H9 (cell line): ENCODE data around the gene LPP. TPM values are rescaled to one million over a fixed set of nuclear protein-coding genes. Genes with fewer than 3 reads are reported as not detected.

Experiments
- DNase-seq: peaks from one replicate; pipeline ENCODE4 v3.0.0-alpha.2; 2017
- H2AFZ ChIP-seq: one replicate; pipeline ENCODE4 v1.6.1; 2013; ENCODE audit warnings: mild to moderate bottlenecking, low read length, control low read depth, moderate library complexity
- H2AK5ac ChIP-seq: 2 replicates; pipeline ENCODE4 v1.6.1; 2013; ENCODE audit warnings: low read length, control low read depth, mixed read lengths; ENCODE audit not compliant: insufficient read length
- H2BK120ac ChIP-seq: one replicate; pipeline ENCODE4 v1.6.1; 2013; ENCODE audit warnings: low read depth, mild to moderate bottlenecking, low read length, control low read depth, inconsistent platforms; ENCODE audit not compliant: poor library complexity, severe bottlenecking
- H2BK12ac ChIP-seq: 2 replicates; pipeline ENCODE4 v1.6.1; 2013; ENCODE audit warnings: low read length, control low read depth, mixed read lengths, low read depth; ENCODE audit not compliant: insufficient read length
- H2BK15ac ChIP-seq: 2 replicates; pipeline ENCODE4 v1.6.1; 2013; ENCODE audit warnings: low read depth, low read length, control low read depth
- H2BK20ac ChIP-seq: one replicate; pipeline ENCODE4 v1.6.1; 2013; ENCODE audit warnings: low read depth, mild to moderate bottlenecking, low read length, control low read depth, inconsistent platforms; ENCODE audit not compliant: poor library complexity, severe bottlenecking
- H2BK5ac ChIP-seq: 2 replicates; pipeline ENCODE4 v1.6.1; 2013; ENCODE audit warnings: low read length, control low read depth, mixed read lengths; ENCODE audit not compliant: insufficient read length
- H3K14ac ChIP-seq: 2 replicates; pipeline ENCODE4 v1.6.1; 2013; ENCODE audit warnings: low read length, control low read depth; ENCODE audit not compliant: insufficient read depth
- H3K18ac ChIP-seq: 2 replicates; pipeline ENCODE4 v1.6.1; 2013; ENCODE audit warnings: low read depth, mild to moderate bottlenecking, mixed read lengths, low read length, control low read depth; ENCODE audit not compliant: insufficient read length
- H3K23ac ChIP-seq: 2 replicates; pipeline ENCODE4 v1.6.1; 2013; ENCODE audit warnings: low read length, control low read depth, mixed read lengths, low read depth; ENCODE audit not compliant: insufficient read length
- H3K23me2 ChIP-seq: 2 replicates; pipeline ENCODE4 v1.6.1; 2013; ENCODE audit warnings: low read depth, mild to moderate bottlenecking, mixed read lengths, low read length, control low read depth; ENCODE audit not compliant: insufficient read length, poor library complexity, severe bottlenecking
- H3K27ac ChIP-seq: 2 replicates; pipeline ENCODE4 v1.5.1; 2013; ENCODE audit warnings: low read length, control low read depth, mixed read lengths, low read depth; ENCODE audit not compliant: insufficient read length
- H3K27me3 ChIP-seq: 2 replicates; pipeline ENCODE4 v1.6.1; 2013; ENCODE audit warnings: low read length, control low read depth, inconsistent platforms; ENCODE audit not compliant: insufficient read depth
- H3K4ac ChIP-seq: 2 replicates; pipeline ENCODE4 v1.6.1; 2013; ENCODE audit warnings: low read depth, mild to moderate bottlenecking, control low read depth, inconsistent platforms, low read length, moderate library complexity
- H3K4me1 ChIP-seq: 2 replicates; pipeline ENCODE4 v1.6.1; 2013; ENCODE audit warnings: low read length, control low read depth, inconsistent platforms; ENCODE audit not compliant: insufficient read depth
- H3K4me2 ChIP-seq: 2 replicates; pipeline ENCODE4 v1.6.1; 2013; ENCODE audit warnings: low read length, control low read depth, mixed read lengths; ENCODE audit not compliant: insufficient read length, insufficient read depth
- H3K56ac ChIP-seq: 2 replicates; pipeline ENCODE4 v1.6.1; 2013; ENCODE audit warnings: low read depth, mild to moderate bottlenecking, mixed read lengths, low read length, control low read depth; ENCODE audit not compliant: insufficient read length
- H3K79me1 ChIP-seq: 2 replicates; pipeline ENCODE4 v1.6.1; 2013; ENCODE audit warnings: low read depth, mild to moderate bottlenecking, moderate library complexity, low read length, control low read depth, inconsistent platforms; ENCODE audit not compliant: insufficient read depth, poor library complexity, severe bottlenecking
- H3K79me2 ChIP-seq: 2 replicates; pipeline ENCODE4 v1.6.1; 2013; ENCODE audit warnings: low read length, control low read depth, inconsistent platforms; ENCODE audit not compliant: insufficient read depth
- H3K9ac ChIP-seq: 2 replicates; pipeline ENCODE4 v1.6.1; 2013; ENCODE audit warnings: low read length, control low read depth, mixed read lengths; ENCODE audit not compliant: insufficient read length; ENCODE audit errors: extremely low read depth
- H3K9me3 ChIP-seq: one replicate; pipeline ENCODE4 v1.6.1; 2013; ENCODE audit warnings: low read depth, low read length, inconsistent platforms; ENCODE audit not compliant: control insufficient read depth
- H3T11ph ChIP-seq: one replicate; pipeline ENCODE4 v1.6.1; 2013; ENCODE audit warnings: mild to moderate bottlenecking, low read length, control low read depth, inconsistent platforms
- H4K20me1 ChIP-seq: one replicate; pipeline ENCODE4 v1.6.1; 2013; ENCODE audit not compliant: control insufficient read depth, insufficient read length, insufficient read depth
- H4K5ac ChIP-seq: 2 replicates; pipeline ENCODE4 v1.6.1; 2013; ENCODE audit warnings: low read depth, mild to moderate bottlenecking, mixed read lengths, low read length, control low read depth; ENCODE audit not compliant: insufficient read length
- H4K8ac ChIP-seq: replicated peaks from 2 replicates; pipeline ENCODE4 v1.6.1; 2013; ENCODE audit warnings: low read length, control low read depth, mixed read lengths, low read depth; ENCODE audit not compliant: insufficient read length
- H4K91ac ChIP-seq: 2 replicates; pipeline ENCODE4 v1.6.1; 2013; ENCODE audit warnings: low read depth, mild to moderate bottlenecking, moderate library complexity, mixed read lengths, low read length, control low read depth; ENCODE audit not compliant: insufficient read length
- H3K27ac Mint-ChIP-seq, 3 experiments: 2 replicates in 2 of 3; 3 replicates in 1 of 3; pipeline ENCODE4 v1.8.0; 2020 to 2021; ENCODE audit warnings: mixed read lengths in 3 of 3, mild to moderate bottlenecking in 1 of 3, moderate library complexity in 1 of 3
- H3K27me3 Mint-ChIP-seq: 2 replicates; pipeline ENCODE4 v1.8.0; 2021; ENCODE audit warnings: low read depth, mild to moderate bottlenecking, moderate library complexity, mixed read lengths
- H3K36me3 Mint-ChIP-seq, 3 experiments: 2 replicates in 2 of 3; 3 replicates in 1 of 3; pipeline ENCODE4 v1.8.0; 2020 to 2021; ENCODE audit warnings: low read depth in 3 of 3, mixed read lengths in 3 of 3; ENCODE audit not compliant: insufficient read depth in 1 of 3
- H3K4me1 Mint-ChIP-seq, 2 experiments: 2 replicates each; pipeline ENCODE4 v1.8.0; 2020; ENCODE audit warnings: mixed read lengths in 2 of 2
- H3K4me3 Mint-ChIP-seq, 2 experiments: 2 replicates in 1 of 2; 3 replicates in 1 of 2; pipeline ENCODE4 v1.8.0; 2020 to 2021; ENCODE audit warnings: mild to moderate bottlenecking in 2 of 2, mixed read lengths in 2 of 2, moderate library complexity in 1 of 2
- H3K9me3 Mint-ChIP-seq, 2 experiments: 2 replicates in 1 of 2; 3 replicates in 1 of 2; pipeline ENCODE4 v1.8.0; 2020; ENCODE audit warnings: mild to moderate bottlenecking in 2 of 2, mixed read lengths in 2 of 2, moderate library complexity in 1 of 2
- CTCF ChIP-seq: fragments of 200-600 bp; sonication (generic); conservative IDR thresholded peaks from 3 replicates; pipeline ENCODE4 v1.8.0; 2021; ENCODE audit warnings: antibody characterized with exemption, mild to moderate bottlenecking
- WGBS: extraction: QIAGEN DNeasy Blood & Tissue Kit; methylation state at CpG from one replicate; pipeline ENCODE4 v1.1.7; 2013; ENCODE audit warnings: missing lambda C conversion rate, low lambda C conversion rate, mixed read lengths; ENCODE audit not compliant: insufficient read length; ENCODE audit errors: extremely low coverage; 5-methylcytosine and 5-hydroxymethylcytosine counted together
- total RNA-seq: library from RNA; stranded (reverse); gene quantifications from 2 replicates; pipeline ENCODE4 v1.2.1, GENCODE V29; 2021

Gene LPP
- total RNA-seq, 1 experiment from 2014 or later, result 64.6 TPM

GRCh38 chr3:188876370-188876769, 722.4 kb downstream of the LPP start:
- Histone ChIP-seq H4K91ac (no peak overlapping the region), H2BK120ac (no peak overlapping the region), H2AK5ac (no peak overlapping the region), H2BK20ac (no peak overlapping the region), H3K56ac (no peak overlapping the region), H3T11ph (no peak overlapping the region), H3K4me1 (no peaks in the 10 kb centered on the region), H3K9ac (no peak overlapping the region), H4K8ac (no peak overlapping the region), H4K20me1 (no peaks in the 10 kb centered on the region), H3K14ac (no peak overlapping the region), H3K27ac (no peak overlapping the region), H2AFZ (no peak overlapping the region), H3K27me3 (no peaks in the 10 kb centered on the region), H3K4ac (no peak overlapping the region), H3K23me2 (no peaks in the 10 kb centered on the region), H3K23ac (no peak overlapping the region), H2BK12ac (no peak overlapping the region), H3K18ac (no peak overlapping the region), H2BK5ac (no peak overlapping the region), H3K9me3 (no peaks in the 10 kb centered on the region), H4K5ac (no peak overlapping the region), H3K79me2 (no peaks in the 10 kb centered on the region), H3K79me1 (no peaks in the 10 kb centered on the region), H2BK15ac (no peak overlapping the region), H3K4me2 (no peak overlapping the region)
- Mint-ChIP-seq H3K36me3 (0 out of 7 replicates have a peak, but pooled peaks cover 0 to 6% (median 0%) of the 10 kb centered on the region in 3 experiments), H3K27ac (no peak overlapping the region), H3K4me3 (no peak overlapping the region), H3K27me3 (no peaks in the 10 kb centered on the region), H3K4me1 (peaks cover 4 to 5% of the 10 kb centered on the region in 2 experiments; a peak in 3 of 4 replicates), H3K9me3 (no peaks in the 10 kb centered on the region; a peak in 1 of 5 replicates)
- TF ChIP-seq CTCF, result no peak
- WGBS, result no CpG with 5 or more reads among the region's 3 CpGs
- DNase-seq, result no peak
